Activated naive CD8-positive, alpha-beta T cell treated with anti-CD3 and anti-CD28 coated beads, Interleukin-2, amount 50 U/mL, for 24 hours (primary cell): ENCODE measurements around the gene STX8.
A peak's percentile ranks its signal among the peaks of the same experiment; 100 is the strongest.

Experiments used
- ATAC-seq: fragments of 150-1000 bp; cut with Tn5 transposase; one replicate; pipeline ENCODE4 v1.10.0; 2021
- DNase-seq: peaks from one replicate; pipeline ENCODE4 v3.0.0; 2021
- H3K27ac Mint-ChIP-seq: one replicate; pipeline ENCODE4 v1.8.0; 2021; ENCODE audit warnings: mild to moderate bottlenecking, mixed read lengths
- H3K27me3 Mint-ChIP-seq: one replicate; pipeline ENCODE4 v1.8.0; 2021; ENCODE audit warnings: mixed read lengths
- H3K36me3 Mint-ChIP-seq: one replicate; pipeline ENCODE4 v1.8.0; 2021; ENCODE audit warnings: low read depth, mixed read lengths
- H3K4me1 Mint-ChIP-seq: one replicate; pipeline ENCODE4 v1.8.0; 2021; ENCODE audit warnings: mixed read lengths
- H3K4me3 Mint-ChIP-seq: one replicate; pipeline ENCODE4 v1.8.0; 2021; ENCODE audit warnings: mild to moderate bottlenecking, moderate library complexity, mixed read lengths
- H3K9me3 Mint-ChIP-seq: one replicate; pipeline ENCODE4 v1.8.0; 2021; ENCODE audit warnings: mixed read lengths

Gene STX8

DNA sequence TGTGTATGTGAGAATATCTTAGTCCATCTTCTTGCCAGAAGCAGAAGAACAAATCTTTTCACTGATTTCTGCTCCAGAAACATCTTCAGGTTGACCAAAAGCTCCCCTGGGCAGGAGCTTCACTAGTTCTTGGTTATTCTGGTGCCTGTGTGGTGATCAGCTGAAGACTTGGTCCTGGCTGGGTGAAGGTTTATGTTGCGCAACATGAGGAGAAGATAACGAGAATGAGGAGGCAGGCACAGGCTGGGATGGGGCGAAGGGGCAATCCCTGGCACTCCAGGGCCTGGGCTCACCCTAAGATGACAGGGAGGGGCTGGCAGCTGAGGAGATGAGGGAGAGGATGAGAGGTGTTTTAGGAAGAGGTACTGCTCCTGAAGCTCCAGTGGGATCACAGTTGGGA lies 322.3 kb downstream of the STX8 start:
- Mint-ChIP-seq H3K27me3 (no peaks in the 10 kb centered on the region), H3K4me1 (peaks cover 48% of the 10 kb centered on the region), H3K9me3 (no peaks in the 10 kb centered on the region), H3K4me3 (no peak overlapping the region), H3K27ac (no peak overlapping the region), H3K36me3 (no peaks in the 10 kb centered on the region)
- ATAC-seq (no peak), DNase-seq (no peak)

DNA sequence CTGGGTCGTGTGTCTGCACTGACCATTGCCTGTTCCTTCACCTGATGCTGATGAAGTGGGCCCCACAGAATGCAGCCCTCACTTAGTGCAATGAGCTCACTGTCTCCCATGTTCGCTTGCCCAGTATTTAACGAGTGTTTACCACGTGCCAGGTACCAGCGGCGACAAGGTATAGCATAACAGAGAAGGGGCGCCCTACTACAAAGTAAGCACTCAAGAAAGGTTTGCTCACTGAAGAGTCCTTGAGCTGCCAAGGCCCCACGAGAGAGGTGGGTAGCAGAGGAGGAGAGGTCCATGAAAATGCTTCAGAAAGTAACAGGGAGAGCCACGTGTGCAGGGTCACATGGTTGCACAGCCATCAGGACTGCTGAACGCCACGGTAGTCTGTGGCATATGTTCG lies 324.3 kb downstream of the STX8 start:
- H3K4me1 Mint-ChIP-seq = peaks cover 30% of the 10 kb centered on the region
- no peaks in the 10 kb centered on the region for H3K27me3 Mint-ChIP-seq
- no peak overlapping the region for H3K4me3 Mint-ChIP-seq
- no peak overlapping the region for H3K27ac Mint-ChIP-seq
- H3K36me3 Mint-ChIP-seq = no peaks in the 10 kb centered on the region
- ATAC-seq (no peak), DNase-seq (no peak)
- H3K9me3 Mint-ChIP-seq = no peaks in the 10 kb centered on the region

- no peak overlapping the region for H3K4me3 Mint-ChIP-seq
- no peaks in the 10 kb centered on the region for H3K36me3 Mint-ChIP-seq
- H3K4me1 Mint-ChIP-seq = peaks cover 20% of the 10 kb centered on the region
- no peak overlapping the region for H3K27ac Mint-ChIP-seq
- no peak for ATAC-seq
- no peaks in the 10 kb centered on the region for H3K27me3 Mint-ChIP-seq
- H3K9me3 Mint-ChIP-seq = no peaks in the 10 kb centered on the region
- no peak for DNase-seq
Observed at GRCh38 chr17:9249245-9249953, 326.2 kb downstream of the STX8 start.

- DNase-seq (no peak), ATAC-seq (no peak)
- no peak overlapping the region for H3K27ac Mint-ChIP-seq
- no peak overlapping the region for H3K4me3 Mint-ChIP-seq
- H3K36me3 Mint-ChIP-seq = no peaks in the 10 kb centered on the region
- H3K9me3 Mint-ChIP-seq = no peaks in the 10 kb centered on the region
- peaks cover 8% of the 10 kb centered on the region for H3K4me1 Mint-ChIP-seq
- no peaks in the 10 kb centered on the region for H3K27me3 Mint-ChIP-seq
Observed at GRCh38 chr17:9247401-9247938, 328.1 kb downstream of the STX8 start.

- DNase-seq = no peak
- H3K9me3 Mint-ChIP-seq = no peaks in the 10 kb centered on the region
- H3K36me3 Mint-ChIP-seq = no peaks in the 10 kb centered on the region
- ATAC-seq = no peak
- H3K4me3 Mint-ChIP-seq = no peak overlapping the region
- H3K27me3 Mint-ChIP-seq = no peaks in the 10 kb centered on the region
- peaks cover 10% of the 10 kb centered on the region for H3K4me1 Mint-ChIP-seq
- no peak overlapping the region for H3K27ac Mint-ChIP-seq
Observed at GRCh38 chr17:9244066-9245052, 331.3 kb downstream of the STX8 start.

DNA sequence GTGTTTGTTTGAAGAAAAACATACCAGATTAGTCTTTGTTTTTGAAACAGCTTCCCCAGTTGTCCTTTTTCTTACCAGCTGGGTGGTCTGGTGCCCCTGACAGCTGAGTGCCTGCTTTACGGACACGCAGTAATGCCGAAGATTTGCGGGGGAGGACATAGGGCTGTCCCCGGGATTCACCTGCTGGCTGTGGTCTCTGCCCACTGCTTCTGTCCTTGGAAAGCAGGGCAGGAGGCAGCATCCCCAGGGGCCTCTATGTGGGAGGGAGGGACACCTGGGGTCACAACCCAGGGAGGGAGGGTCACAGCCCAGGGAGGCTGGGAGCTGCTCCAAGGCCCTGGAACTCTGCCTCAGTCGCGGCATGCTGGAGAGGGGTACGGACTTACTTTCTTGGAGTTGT lies 332.6 kb downstream of the STX8 start:
- H3K36me3 Mint-ChIP-seq = peaks cover 3% of the 10 kb centered on the region
- no peak for DNase-seq
- H3K27me3 Mint-ChIP-seq = peaks cover 6% of the 10 kb centered on the region
- H3K4me1 Mint-ChIP-seq = peaks cover 20% of the 10 kb centered on the region
- no peak overlapping the region for H3K4me3 Mint-ChIP-seq
- ATAC-seq = no peak
- no peaks in the 10 kb centered on the region for H3K9me3 Mint-ChIP-seq
- no peak overlapping the region for H3K27ac Mint-ChIP-seq

DNA sequence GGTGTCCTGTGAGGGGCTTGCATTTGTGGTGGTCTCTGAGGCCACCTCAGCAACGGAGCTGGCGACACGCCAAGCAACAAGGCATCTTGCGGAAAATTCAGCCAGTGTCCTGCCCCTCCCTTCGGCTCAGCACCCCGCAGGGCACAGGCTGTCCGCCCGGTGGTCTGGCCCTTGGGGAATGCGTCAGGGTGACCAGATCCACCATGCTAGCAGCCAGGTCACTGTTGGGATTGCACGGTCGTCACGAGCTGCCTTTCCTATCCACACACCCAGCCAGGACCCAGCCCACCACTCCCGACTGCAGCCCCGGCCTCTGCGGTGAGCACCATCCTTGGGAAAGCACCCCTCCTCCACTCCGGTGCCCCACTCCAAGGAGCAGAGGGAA lies 333.1 kb downstream of the STX8 start:
- peaks cover 20% of the 10 kb centered on the region for H3K4me1 Mint-ChIP-seq
- no peaks in the 10 kb centered on the region for H3K9me3 Mint-ChIP-seq
- H3K27me3 Mint-ChIP-seq = peaks cover 6% of the 10 kb centered on the region
- no peak for DNase-seq
- H3K36me3 Mint-ChIP-seq = peaks cover 3% of the 10 kb centered on the region
- H3K4me3 Mint-ChIP-seq = no peak overlapping the region
- no peak for ATAC-seq
- no peak overlapping the region for H3K27ac Mint-ChIP-seq

- H3K4me1 Mint-ChIP-seq = peaks cover 20% of the 10 kb centered on the region
- ATAC-seq (no peak), DNase-seq (no peak)
- peaks cover 7% of the 10 kb centered on the region for H3K27me3 Mint-ChIP-seq
- no peak overlapping the region for H3K4me3 Mint-ChIP-seq
- no peak overlapping the region for H3K27ac Mint-ChIP-seq
- H3K36me3 Mint-ChIP-seq = peaks cover 3% of the 10 kb centered on the region
- H3K9me3 Mint-ChIP-seq = no peaks in the 10 kb centered on the region
Observed at GRCh38 chr17:9241774-9242496, 333.7 kb downstream of the STX8 start.

DNA sequence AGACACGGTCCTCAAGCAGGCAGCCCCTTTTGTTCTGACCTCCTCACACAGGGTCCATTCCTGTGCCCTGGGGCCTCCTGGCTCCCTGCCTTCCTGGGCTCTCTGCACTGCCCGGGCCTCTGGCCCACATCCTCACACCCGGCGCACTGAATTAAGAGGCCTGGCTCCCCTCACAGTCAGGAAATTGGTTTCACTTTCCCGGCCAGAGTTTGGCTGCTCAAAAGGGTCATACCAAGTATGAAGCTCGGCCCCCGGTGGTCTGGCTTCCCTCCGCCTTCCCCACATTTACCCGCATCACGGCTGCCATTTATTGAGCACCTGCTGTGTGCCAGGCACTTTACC lies 334.3 kb downstream of the STX8 start:
- no peak for ATAC-seq
- Mint-ChIP-seq H3K4me3 (no peak overlapping the region), H3K36me3 (peaks cover 3% of the 10 kb centered on the region), H3K4me1 (peaks cover 20% of the 10 kb centered on the region), H3K27ac (no peak overlapping the region), H3K9me3 (no peaks in the 10 kb centered on the region), H3K27me3 (peaks cover 7% of the 10 kb centered on the region)
- DNase-seq = no peak

GRCh38 chr17:9240659-9241370 lies 334.8 kb downstream of the STX8 start:
- Mint-ChIP-seq H3K27me3 (peaks cover 7% of the 10 kb centered on the region), H3K27ac (no peak overlapping the region), H3K9me3 (no peaks in the 10 kb centered on the region), H3K4me3 (no peak overlapping the region), H3K4me1 (peaks cover 21% of the 10 kb centered on the region), H3K36me3 (peaks cover 3% of the 10 kb centered on the region)
- no peak for ATAC-seq
- DNase-seq = no peak

GRCh38 chr17:9239793-9240658 lies 335.6 kb downstream of the STX8 start:
- H3K4me1 Mint-ChIP-seq = peaks cover 28% of the 10 kb centered on the region
- H3K27me3 Mint-ChIP-seq = peaks cover 10% of the 10 kb centered on the region
- peak; percentile 68 for DNase-seq
- ATAC-seq = peak; percentile 72
- H3K4me3 Mint-ChIP-seq = peak overlapping the region; percentile 77
- peaks cover 3% of the 10 kb centered on the region for H3K36me3 Mint-ChIP-seq
- H3K9me3 Mint-ChIP-seq = no peaks in the 10 kb centered on the region
- peak overlapping the region; percentile 75 for H3K27ac Mint-ChIP-seq

- ATAC-seq (peak; percentile 6), DNase-seq (peak; percentile 32)
- Mint-ChIP-seq H3K4me3 (peak overlapping the region; percentile 77), H3K36me3 (peaks cover 3% of the 10 kb centered on the region), H3K4me1 (peaks cover 28% of the 10 kb centered on the region), H3K27me3 (peaks cover 10% of the 10 kb centered on the region), H3K27ac (peak overlapping the region; percentile 75), H3K9me3 (no peaks in the 10 kb centered on the region)
Observed at GRCh38 chr17:9239246-9239792, 336.3 kb downstream of the STX8 start.
